Large intestine (tissue), 12 donors: ENCODE data around the gene ZKSCAN7. TPM values are rescaled to one million over a fixed set of nuclear protein-coding genes. Genes with fewer than 3 reads are reported as not detected.

Source experiments
- DNase-seq, 2 donors: peaks; one replicate each; pipeline versions ENCODE4 v3.0.0 to v3.0.0-alpha.2; 2013
- H3K27ac ChIP-seq: one replicate; pipeline ENCODE4 v1.5.1; 2013; ENCODE audit warnings: low read length
- H3K27me3 ChIP-seq: 2 replicates; pipeline ENCODE4 v1.6.1; 2013; ENCODE audit warnings: low read length; ENCODE audit not compliant: control insufficient read depth, insufficient read depth
- H3K36me3 ChIP-seq: 2 replicates; pipeline ENCODE4 v1.6.1; 2013; ENCODE audit warnings: low read length; ENCODE audit not compliant: control insufficient read depth, insufficient read depth
- H3K4me1 ChIP-seq: one replicate; pipeline ENCODE4 v1.6.1; 2013; ENCODE audit warnings: low read length; ENCODE audit not compliant: control insufficient read depth, insufficient read depth
- H3K4me3 ChIP-seq: one replicate; pipeline ENCODE4 v1.5.1; 2013; ENCODE audit warnings: low read length
- H3K9me3 ChIP-seq: one replicate; pipeline ENCODE4 v1.6.1; 2013; ENCODE audit warnings: mild to moderate bottlenecking, low read depth, low read length, moderate library complexity; ENCODE audit not compliant: control insufficient read depth
- WGBS: methylation state at CpG from one replicate; pipeline ENCODE4 v1.1.5; 2013; ENCODE audit warnings: low lambda C conversion rate; ENCODE audit not compliant: insufficient coverage; 5-methylcytosine and 5-hydroxymethylcytosine counted together
- long read RNA-seq, 11 donors: transcript quantifications; one replicate each; lab custom pipeline, GENCODE V29; 2026
- polyA plus RNA-seq: library from polyadenylated mRNA; unstranded; fragments of 120-200 nt; gene quantifications from one replicate; pipeline ENCODE4 v1.2.1, GENCODE V29; 2013

Gene ZKSCAN7
- 8.4 TPM for polyA plus RNA-seq
- long read RNA-seq, donor 1, partial matches to known transcripts, result 0 of 1 reads
- long read RNA-seq, donor 1, other reads (novel, unspliced or antisense), result 0 of 1 reads
- long read RNA-seq, donor 2, partial matches to known transcripts, result 0 of 1 reads
- long read RNA-seq, donor 2, other reads (novel, unspliced or antisense), result 0 of 1 reads
- long read RNA-seq, donor 3, result 0 reads
- long read RNA-seq, donor 4, result 0 reads
- long read RNA-seq, donor 5, result 0 reads
- long read RNA-seq, donor 6, result 0 reads
- long read RNA-seq, donor 7, partial matches to known transcripts, result 0 of 1 reads
- long read RNA-seq, donor 7, other reads (novel, unspliced or antisense), result 0 of 1 reads
- long read RNA-seq, donor 8, result 0 reads
- long read RNA-seq, donor 9, partial matches to known transcripts, result 0 of 1 reads
- long read RNA-seq, donor 9, other reads (novel, unspliced or antisense), result 0 of 1 reads
- long read RNA-seq, donor 10, partial matches to known transcripts, result 0 of 2 reads
- long read RNA-seq, donor 10, other reads (novel, unspliced or antisense), result 0 of 2 reads
- long read RNA-seq, donor 11, partial matches to known transcripts, result 0 of 1 reads
- long read RNA-seq, donor 11, other reads (novel, unspliced or antisense), result 0 of 1 reads

GRCh38 chr3:44554626-44555592 lies at the start of gene ZKSCAN7:
TSS of gene ZKSCAN7 (plus strand) at chr3:44555193. CDS start at chr3:44557048, 1,855 bp downstream.
- Histone ChIP-seq H3K27me3 (peaks cover 21% of the 10 kb centered on the region), H3K36me3 (peaks cover 25% of the 10 kb centered on the region), H3K4me1 (peaks cover 3% of the 10 kb centered on the region), H3K27ac (peak within 1 kb of the TSS; percentile 68), H3K9me3 (peaks cover 4% of the 10 kb centered on the region), H3K4me3 (peak within 1 kb of the TSS; percentile 69)
- peak; percentile 42 to 77 for DNase-seq
- no CpG with 5 or more reads among the region's 68 CpGs for WGBS

- no peak for DNase-seq
- Histone ChIP-seq H3K4me3 (no peak overlapping the region), H3K9me3 (peaks cover 11% of the 10 kb centered on the region), H3K27ac (no peak overlapping the region), H3K36me3 (peaks cover 15% of the 10 kb centered on the region), H3K4me1 (peaks cover 1% of the 10 kb centered on the region), H3K27me3 (no peaks in the 10 kb centered on the region)
- WGBS, result no CpG with 5 or more reads among the region's 3 CpGs
Measured at GRCh38 chr3:44506556-44506955, 48.4 kb upstream of the ZKSCAN7 start.

GRCh38 chr3:44506961-44507360 lies 48.0 kb upstream of the ZKSCAN7 start:
- no peak overlapping the region for H3K4me3 ChIP-seq
- DNase-seq, result no peak
- H3K27me3 ChIP-seq, result no peaks in the 10 kb centered on the region
- peaks cover 11% of the 10 kb centered on the region for H3K36me3 ChIP-seq
- peaks cover 3% of the 10 kb centered on the region for H3K4me1 ChIP-seq
- peaks cover 7% of the 10 kb centered on the region for H3K9me3 ChIP-seq
- whole genome bisulfite sequencing, result no CpG with 5 or more reads among the region's 5 CpGs
- no peak overlapping the region for H3K27ac ChIP-seq

- H3K4me3 ChIP-seq, result peak overlapping the region; percentile 72
- H3K27ac ChIP-seq, result peak overlapping the region; percentile 52
- peaks cover 3% of the 10 kb centered on the region for H3K4me1 ChIP-seq
- no peaks in the 10 kb centered on the region for H3K27me3 ChIP-seq
- DNase-seq, result peak; percentile 11 to 40
- peaks cover 3% of the 10 kb centered on the region for H3K9me3 ChIP-seq
- no CpG with 5 or more reads among the region's 2 CpGs for WGBS
- H3K36me3 ChIP-seq, result peaks cover 3% of the 10 kb centered on the region
Measured at GRCh38 chr3:44509393-44509921, 45.5 kb upstream of the ZKSCAN7 start.

GRCh38 chr3:44510000-44510368 lies 45.0 kb upstream of the ZKSCAN7 start:
- Histone ChIP-seq H3K4me1 (peaks cover 3% of the 10 kb centered on the region), H3K36me3 (peaks cover 3% of the 10 kb centered on the region), H3K9me3 (no peaks in the 10 kb centered on the region), H3K4me3 (peak overlapping the region; percentile 72), H3K27me3 (no peaks in the 10 kb centered on the region), H3K27ac (peak overlapping the region; percentile 52)
- WGBS, result 0% methylated on average over 2 of the region's 6 CpGs
- peak; percentile 7 to 61 for DNase-seq

GRCh38 chr3:44511238-44511566 lies 43.8 kb upstream of the ZKSCAN7 start:
- Histone ChIP-seq H3K9me3 (no peaks in the 10 kb centered on the region), H3K4me3 (peak overlapping the region; percentile 72), H3K27me3 (no peaks in the 10 kb centered on the region), H3K4me1 (peaks cover 3% of the 10 kb centered on the region), H3K27ac (peak overlapping the region; percentile 96), H3K36me3 (peaks cover 3% of the 10 kb centered on the region)
- no CpG with 5 or more reads among the region's 4 CpGs for WGBS
- peak; percentile 48 to 78 for DNase-seq

GRCh38 chr3:44513513-44513912 lies 41.5 kb upstream of the ZKSCAN7 start:
- Histone ChIP-seq H3K36me3 (no peaks in the 10 kb centered on the region), H3K4me3 (no peak overlapping the region), H3K4me1 (peaks cover 3% of the 10 kb centered on the region), H3K9me3 (no peaks in the 10 kb centered on the region), H3K27me3 (no peaks in the 10 kb centered on the region), H3K27ac (no peak overlapping the region)
- no peak for DNase-seq
- no CpG with 5 or more reads among the region's 3 CpGs for whole genome bisulfite sequencing

GRCh38 chr3:44516230-44516629 lies 38.8 kb upstream of the ZKSCAN7 start:
- no peak for DNase-seq
- Histone ChIP-seq H3K9me3 (no peaks in the 10 kb centered on the region), H3K27me3 (peaks cover 3% of the 10 kb centered on the region), H3K36me3 (no peaks in the 10 kb centered on the region), H3K4me1 (peaks cover 3% of the 10 kb centered on the region), H3K4me3 (no peak overlapping the region), H3K27ac (no peak overlapping the region)
- 80% methylated on average over 1 of the region's 3 CpGs for WGBS

GRCh38 chr3:44518782-44519156 lies 36.2 kb upstream of the ZKSCAN7 start:
- no CpG with 5 or more reads among the region's 2 CpGs for WGBS
- DNase-seq, result no peak
- Histone ChIP-seq H3K36me3 (no peaks in the 10 kb centered on the region), H3K4me1 (no peaks in the 10 kb centered on the region), H3K27ac (no peak overlapping the region), H3K4me3 (no peak overlapping the region), H3K9me3 (no peaks in the 10 kb centered on the region), H3K27me3 (peaks cover 4% of the 10 kb centered on the region)

- no CpG with 5 or more reads among the region's 3 CpGs for WGBS
- H3K27ac ChIP-seq, result no peak overlapping the region
- DNase-seq, result no peak
- H3K27me3 ChIP-seq, result peaks cover 10% of the 10 kb centered on the region
- no peaks in the 10 kb centered on the region for H3K36me3 ChIP-seq
- no peak overlapping the region for H3K4me3 ChIP-seq
- no peaks in the 10 kb centered on the region for H3K4me1 ChIP-seq
- no peaks in the 10 kb centered on the region for H3K9me3 ChIP-seq
Measured at GRCh38 chr3:44521721-44522120, 33.3 kb upstream of the ZKSCAN7 start.
